H1 (cell line): ENCODE data around the gene SBF2. TPM values are rescaled to one million over a fixed set of nuclear protein-coding genes. Genes with fewer than 3 reads are reported as not detected.

ENCODE experiments used
- CTCF ChIA-PET: fragments of 300-600 bp; sonication (Branson Sonifier 250); formaldehyde crosslinking; loops from one replicate; lab custom pipeline; 2021; ENCODE audit not compliant: partially characterized antibody; lab: Charles Lee
- POLR2A ChIA-PET: fragments of 300-600 bp; sonication (Branson Sonifier 250); formaldehyde crosslinking; loops from one replicate; lab custom pipeline; 2021; ENCODE audit warnings: inconsistent platforms; ENCODE audit not compliant: partially characterized antibody; lab: Charles Lee
- DNase-seq, 2 experiments: peaks; one replicate each; pipeline versions ENCODE4 v3.0.0 to v3.0.0-alpha.2; 2010 to 2022; ENCODE audit warnings: low spot score in 2 of 2, low read depth in 1 of 2, mixed read lengths in 1 of 2
- FAIRE-seq: peaks from 2 replicates; lab custom pipeline; 2011; peaks lifted over from hg19 to GRCh38; lab: Jason Lieb, UNC
- H2AFZ ChIP-seq: 2 replicates; pipeline ENCODE4 v1.8.1; 2012; ENCODE audit warnings: low read length, inconsistent platforms
- H2AK5ac ChIP-seq: 2 replicates; pipeline ENCODE4 v1.6.1; 2013; ENCODE audit warnings: low read depth, low read length
- H2BK120ac ChIP-seq: replicated peaks from 2 replicates; pipeline ENCODE3; 2013; ENCODE audit warnings: low read depth, low read length, inconsistent platforms
- H2BK12ac ChIP-seq: 2 replicates; pipeline ENCODE4 v1.6.1; 2013; ENCODE audit warnings: low read depth, low read length
- H2BK15ac ChIP-seq: 2 replicates; pipeline ENCODE4 v1.6.1; 2013; ENCODE audit warnings: low read length
- H2BK20ac ChIP-seq: 2 replicates; pipeline ENCODE4 v1.6.1; 2013; ENCODE audit warnings: low read length
- H2BK5ac ChIP-seq: 2 replicates; pipeline ENCODE4 v1.6.1; 2013; ENCODE audit warnings: low read depth, low read length
- H3K14ac ChIP-seq: 2 replicates; pipeline ENCODE4 v1.6.1; 2013; ENCODE audit warnings: inconsistent platforms; ENCODE audit not compliant: insufficient read length
- H3K18ac ChIP-seq: 2 replicates; pipeline ENCODE4 v1.6.1; 2013; ENCODE audit warnings: low read length; ENCODE audit errors: extremely low read depth
- H3K23ac ChIP-seq: 2 replicates; pipeline ENCODE4 v1.6.1; 2013; ENCODE audit warnings: inconsistent platforms; ENCODE audit not compliant: insufficient read length
- H3K23me2 ChIP-seq: 2 replicates; pipeline ENCODE4 v1.6.1; 2013; ENCODE audit warnings: low read depth, low read length
- H3K27ac ChIP-seq: 2 replicates; pipeline ENCODE4 v1.6.1; 2011; ENCODE audit warnings: low read depth, low read length, inconsistent platforms
- H3K27me3 ChIP-seq, 4 experiments: replicated peaks in 1 of 4; 1 replicate in 1 of 4; 2 replicates in 3 of 4; pipeline versions ENCODE4 v1.6.1 to v1.8.1; 2011 to 2013; ENCODE audit warnings: low read length in 3 of 4, mild to moderate bottlenecking in 3 of 4, inconsistent platforms in 2 of 4, mixed read lengths in 2 of 4, moderate library complexity in 1 of 4; ENCODE audit not compliant: control insufficient read depth in 3 of 4, insufficient read depth in 3 of 4; ENCODE audit errors: extremely low read depth in 1 of 4
- H3K36me3 ChIP-seq, 4 experiments: 2 replicates each; pipeline versions ENCODE4 v1.6.1 to v1.8.1; 2011 to 2013; ENCODE audit warnings: mild to moderate bottlenecking in 4 of 4, low read length in 3 of 4, moderate library complexity in 2 of 4, control low read depth in 1 of 4, inconsistent platforms in 1 of 4; ENCODE audit not compliant: insufficient read depth in 4 of 4, control insufficient read depth in 2 of 4
- H3K4ac ChIP-seq: replicated peaks from 2 replicates; pipeline ENCODE3; 2013; ENCODE audit warnings: low read length, low read depth, mixed read lengths, inconsistent platforms; ENCODE audit not compliant: insufficient read length
- H3K4me1 ChIP-seq, 4 experiments: replicated peaks in 1 of 4; 1 replicate in 1 of 4; 2 replicates in 3 of 4; pipeline versions ENCODE4 v1.6.1 to v1.8.1; 2011 to 2013; ENCODE audit warnings: low read length in 3 of 4, inconsistent platforms in 2 of 4, mixed read lengths in 1 of 4; ENCODE audit not compliant: insufficient read depth in 4 of 4, control insufficient read depth in 3 of 4
- H3K4me2 ChIP-seq, 2 experiments: 2 replicates each; pipeline versions ENCODE4 v1.6.1 to v1.8.1; 2011 to 2013; ENCODE audit warnings: low read depth in 2 of 2, low read length in 2 of 2, control low read depth in 1 of 2, inconsistent platforms in 1 of 2, mild to moderate bottlenecking in 1 of 2; ENCODE audit not compliant: insufficient read depth in 1 of 2
- H3K4me3 ChIP-seq, 4 experiments: fragments of 200-600, 300-600 bp in 1 of 4; sonication (generic), shearing (Covaris generic), sonication (Bioruptor Twin) in 1 of 4; 2 replicates each; pipeline versions ENCODE4 v1.5.1 to v1.8.1; 2011 to 2016; ENCODE audit warnings: low read length in 4 of 4, low read depth in 3 of 4, control low read depth in 2 of 4, inconsistent platforms in 2 of 4, mild to moderate bottlenecking in 2 of 4, mixed read lengths in 1 of 4, moderate library complexity in 1 of 4; ENCODE audit not compliant: insufficient read depth in 2 of 4; ENCODE audit errors: extremely low read depth in 1 of 4
- H3K56ac ChIP-seq: replicated peaks from 2 replicates; pipeline ENCODE3; 2013; ENCODE audit warnings: low read depth, mild to moderate bottlenecking, mixed read lengths, low read length, inconsistent platforms; ENCODE audit not compliant: insufficient read length
- H3K79me1 ChIP-seq: 2 replicates; pipeline ENCODE4 v1.6.1; 2013; ENCODE audit warnings: low read depth, low read length, control low read depth
- H3K79me2 ChIP-seq, 2 experiments: 2 replicates each; pipeline versions ENCODE4 v1.6.1 to v1.8.1; 2012 to 2013; ENCODE audit warnings: low read length in 2 of 2, mild to moderate bottlenecking in 2 of 2, inconsistent platforms in 1 of 2; ENCODE audit not compliant: insufficient read depth in 2 of 2, control insufficient read depth in 1 of 2
- H3K9ac ChIP-seq, 4 experiments: replicated peaks in 1 of 4; 1 replicate in 1 of 4; 2 replicates in 3 of 4; pipeline versions ENCODE4 v1.6.1 to v1.8.1; 2011 to 2013; ENCODE audit warnings: low read depth in 3 of 4, low read length in 3 of 4, control low read depth in 2 of 4, mild to moderate bottlenecking in 2 of 4, moderate library complexity in 2 of 4, inconsistent platforms in 1 of 4; ENCODE audit errors: extremely low read depth in 1 of 4
- H3K9me3 ChIP-seq, 2 experiments: 2 replicates each; pipeline versions ENCODE4 v1.6.1 to v1.8.1; 2012 to 2013; ENCODE audit warnings: mild to moderate bottlenecking in 2 of 2, moderate library complexity in 2 of 2, control low read depth in 1 of 2, inconsistent platforms in 1 of 2, low read depth in 1 of 2, low read length in 1 of 2, mixed read lengths in 1 of 2; ENCODE audit not compliant: insufficient read depth in 2 of 2
- H4K20me1 ChIP-seq, 2 experiments: replicated peaks in 1 of 2; 2 replicates each; pipeline versions ENCODE3 to v1.8.1; 2011 to 2013; ENCODE audit warnings: inconsistent platforms in 2 of 2, low read length in 2 of 2, mild to moderate bottlenecking in 1 of 2; ENCODE audit not compliant: insufficient read depth in 2 of 2, control insufficient read depth in 1 of 2
- H4K5ac ChIP-seq: 2 replicates; pipeline ENCODE4 v1.6.1; 2013; ENCODE audit warnings: low read length, low read depth, mixed read lengths, inconsistent platforms; ENCODE audit not compliant: insufficient read length
- H4K8ac ChIP-seq: 2 replicates; pipeline ENCODE4 v1.8.0; 2013; ENCODE audit warnings: mild to moderate bottlenecking, moderate library complexity, low read length, inconsistent platforms; ENCODE audit not compliant: insufficient read depth; ENCODE audit errors: extremely low read depth
- H4K91ac ChIP-seq: replicated peaks from 2 replicates; pipeline ENCODE3; 2013; ENCODE audit warnings: low read length, mixed read lengths, inconsistent platforms; ENCODE audit not compliant: insufficient read length
- BCL11A ChIP-seq, 2 experiments: IDR thresholded peaks; one replicate each; pipeline ENCODE4 v1.6.1; 2011; ENCODE audit warnings: low read depth in 2 of 2, low read length in 2 of 2, mild to moderate bottlenecking in 2 of 2
- KDM5A ChIP-seq: fragments of 200-600 bp; IDR thresholded peaks from 2 replicates; pipeline ENCODE4 v1.7.1; 2012; ENCODE audit warnings: mild to moderate bottlenecking, low read length, inconsistent platforms, mixed read lengths
- POLR2AphosphoS5 ChIP-seq: IDR thresholded peaks from 2 replicates; pipeline ENCODE4 v1.6.1; 2011; ENCODE audit warnings: low read depth, low read length
- SUZ12 ChIP-seq: fragments of 200-600 bp; sonication (generic); IDR thresholded peaks from 2 replicates; pipeline ENCODE4 v1.6.1; 2012; ENCODE audit warnings: mild to moderate bottlenecking, inconsistent platforms, low read length, moderate library complexity, mixed read lengths
- WGBS, 2 experiments: shearing (Covaris generic) in 1 of 2; methylation state at CpG; one replicate each; pipeline versions ENCODE4 v1.1.6 to v1.1.7; 2013 to 2015; ENCODE audit warnings: low lambda C conversion rate in 2 of 2, mixed read lengths in 2 of 2, inconsistent platforms in 1 of 2, low coverage in 1 of 2, missing lambda C conversion rate in 1 of 2; ENCODE audit not compliant: insufficient replicate concordance in 2 of 2, insufficient coverage in 1 of 2, insufficient read length in 1 of 2; ENCODE audit errors: extremely low coverage in 1 of 2, missing lambda C conversion rate in 1 of 2; 5-methylcytosine and 5-hydroxymethylcytosine counted together
- polyA plus RNA-seq, 7 experiments: library from polyadenylated mRNA; depleted of rRNA in 3 of 7; stranded (reverse) in 5 of 7; unstranded in 2 of 7; fragments of >200 nt in 5 of 7; fragments of 200-250 nt in 2 of 7; gene quantifications; 1 replicate in 5 of 7; 2 replicates in 1 of 7; 4 replicates in 1 of 7; pipeline versions ENCODE4 v1.2.1 to v1.2.3, GENCODE V29; 2011 to 2013; ENCODE audit warnings: missing spikeins in 2 of 7, mixed read lengths in 2 of 7
- total RNA-seq: library from RNA; stranded (reverse); fragmentation: NEBNext Ultra II Directional; extraction: Animal tissue kit (Norgen Biotek cat#: 25700); gene quantifications from 2 replicates; pipeline ENCODE4 v1.2.1, GENCODE V29; 2021

The SBF2 gene
- total and polyA plus RNA-seq, 2 of the 8 experiments (the other 6 are each of a cell fraction or from before 2014, with no cell fraction given) = 36.7 to 50.5 TPM

GRCh38 chr11:10017911-10018310 is 276.1 kb downstream of the SBF2 start:
- no peak overlapping the region for H2AFZ ChIP-seq
- H3K9ac ChIP-seq = no peak overlapping the region
- no peak overlapping the region for H3K4me3 ChIP-seq
- no peak for DNase-seq
- H3K56ac ChIP-seq = no peak overlapping the region
- FAIRE-seq = no peak
- no peak overlapping the region for H3K4ac ChIP-seq
- TF ChIP-seq BCL11A (IDR thresholded peaks at IDR 0.05; ENCODE audit: low read depth in 2 of 2, low read length in 2 of 2) = no peak
- TF ChIP-seq KDM5A = no peak
- TF ChIP-seq POLR2AphosphoS5 = no peak
- TF ChIP-seq SUZ12 = no peak
- H4K20me1 ChIP-seq = no peaks in the 10 kb centered on the region
- no peak overlapping the region for H2BK5ac ChIP-seq
- H3K27me3 ChIP-seq = no peaks in the 10 kb centered on the region
- H3K23ac ChIP-seq = no peak overlapping the region
- H4K91ac ChIP-seq = no peak overlapping the region
- no peak overlapping the region for H3K27ac ChIP-seq
- no peaks in the 10 kb centered on the region for H3K9me3 ChIP-seq
- POLR2A ChIA-PET = interaction anchor here (1.2 kb wide), 1 partner anchor 20 kb away, joined by 3 read pairs; no protein-coding TSS in a partner anchor
- no peaks in the 10 kb centered on the region for H3K79me1 ChIP-seq
- no peak overlapping the region for H3K4me2 ChIP-seq
- H3K18ac ChIP-seq = no peak overlapping the region
- 87% methylated on average over 1 of the region's 1 CpG; no CpG with 5 or more reads in 1 of the 2 experiments for WGBS, 2 experiments
- H2AK5ac ChIP-seq = no peak overlapping the region
- H3K79me2 ChIP-seq = no peaks in the 10 kb centered on the region
- no peak overlapping the region for H2BK20ac ChIP-seq
- no peak overlapping the region for H2BK120ac ChIP-seq
- no peak overlapping the region for H4K8ac ChIP-seq
- no peak overlapping the region for H4K5ac ChIP-seq
- H3K36me3 ChIP-seq = no peaks in the 10 kb centered on the region
- CTCF ChIA-PET = interaction anchor here (1.3 to 1.4 kb wide), 2 partner anchors 14 to 393 kb away, joined by 3 to 4 read pairs; no protein-coding TSS in a partner anchor
- no peaks in the 10 kb centered on the region for H3K23me2 ChIP-seq
- H2BK15ac ChIP-seq = no peak overlapping the region
- no peak overlapping the region for H3K14ac ChIP-seq
- no peak overlapping the region for H2BK12ac ChIP-seq
- peaks cover 0 to 6% (median 3%) of the 10 kb centered on the region in 4 experiments; a peak in 4 of 7 replicates for H3K4me1 ChIP-seq
